Transverse colon (tissue), 4 donors: ENCODE data around the gene DNAH1. TPM values are rescaled to one million over a fixed set of nuclear protein-coding genes. Genes with fewer than 3 reads are reported as not detected.
A peak's percentile ranks its signal among the peaks of the same experiment; 100 is the strongest.

ENCODE experiments used
- DNase-seq: peaks from one replicate; pipeline ENCODE4 v3.0.0-alpha.2; 2019
- H3K27ac ChIP-seq, 4 donors: fragments of 200-600 bp; sonication (generic); 2 replicates each; pipeline ENCODE4 v1.5.1; 2016 to 2018; ENCODE audit warnings: inconsistent platforms in 4 of 4
- H3K27me3 ChIP-seq: fragments of 200-600 bp; sonication (generic); 2 replicates; pipeline ENCODE4 v1.5.1; 2017; ENCODE audit warnings: inconsistent platforms
- H3K36me3 ChIP-seq, 4 donors: fragments of 200-600 bp; sonication (generic); 2 replicates each; pipeline ENCODE4 v1.5.1; 2017 to 2019; ENCODE audit warnings: inconsistent platforms in 4 of 4
- H3K4me1 ChIP-seq, 4 donors: fragments of 200-600 bp; sonication (generic); 2 replicates each; pipeline ENCODE4 v1.5.1; 2017 to 2020; ENCODE audit warnings: inconsistent platforms in 4 of 4
- H3K4me3 ChIP-seq, 4 donors: fragments of 200-600 bp; sonication (generic); 1 replicate in 1 of 4; 2 replicates in 3 of 4; pipeline versions ENCODE4 v1.5.1 to v1.6.1; 2017 to 2019; ENCODE audit warnings: inconsistent platforms in 4 of 4
- H3K9me3 ChIP-seq, 2 donors: fragments of 200-600 bp; sonication (generic); 2 replicates each; pipeline ENCODE4 v1.5.1; 2017 to 2019; ENCODE audit warnings: inconsistent platforms in 2 of 2
- CTCF ChIP-seq, 5 experiments: fragments of 200-600 bp in 3 of 5; fragments of 450-650 bp in 2 of 5; sonication (generic) in 3 of 5; IDR thresholded peaks; 1 replicate in 2 of 5; 2 replicates in 3 of 5; pipeline ENCODE4 v1.5.1; 2016 to 2017; ENCODE audit warnings: antibody characterized with exemption in 5 of 5, inconsistent platforms in 3 of 5, mild to moderate bottlenecking in 2 of 5, moderate library complexity in 1 of 5
- EP300 ChIP-seq: sonication (generic); formaldehyde crosslinking; IDR thresholded peaks from one replicate; pipeline ENCODE4 v1.6.1; 2017; ENCODE audit warnings: antibody characterized with exemption, low read depth
- POLR2A ChIP-seq: fragments of 450-650 bp; IDR thresholded peaks from one replicate; pipeline ENCODE4 v1.6.1; 2016; ENCODE audit warnings: antibody characterized with exemption, mild to moderate bottlenecking, moderate library complexity
- POLR2AphosphoS5 ChIP-seq, 3 donors: sonication (generic); formaldehyde crosslinking; IDR thresholded peaks; one replicate each; pipeline ENCODE4 v1.6.1; 2016; ENCODE audit warnings: antibody characterized with exemption in 3 of 3
- WGBS, 2 donors: methylation state at CpG; one replicate each; pipeline ENCODE4 v1.1.5; 2018; ENCODE audit warnings: low coverage in 1 of 2; 5-methylcytosine and 5-hydroxymethylcytosine counted together
- in situ Hi-C, 4 donors: fragments of 200-750 bp; cut with MboI; loops; one replicate each; pipeline versions ENCODE4 v1.15.0 to v1.15.1; 2017; ENCODE audit warnings: low sequenced_read_pairs in 3 of 4, low pct_ligation_motif_present in 1 of 4, low pct_unique_long_range_greater_than_20kb in 1 of 4
- intact Hi-C: fragments of 100-400 bp; cut with DNase I; formaldehyde crosslinking; loops from one replicate; pipeline ENCODE4 v1.15.1; 2023; ENCODE audit warnings: low total_unique reads
- total RNA-seq, 4 donors: library from RNA; depleted of rRNA; stranded (reverse); fragments of >200 nt; gene quantifications; one replicate each; pipeline ENCODE4 v1.1.0, GENCODE V29; 2016

DNAH1 gene
- total RNA-seq, 4 donors from 2014 or later: 17.6 to 102 (median 26.3) TPM

GRCh38 chr3:52399131-52399530 is 83.0 kb downstream of the DNAH1 start:
- H3K27ac ChIP-seq: no peak overlapping the region
- H3K4me3 ChIP-seq: no peak overlapping the region
- DNase-seq: no peak
- intact Hi-C loops (no loop called here), in situ Hi-C loops (no loop called here)
- 95% methylated on average over 4 of the region's 4 CpGs; no CpG with 5 or more reads in 1 of the 2 donors for WGBS, 2 donors
- TF ChIP-seq POLR2A: no peak
- no peak for TF ChIP-seq EP300
- no peak for TF ChIP-seq POLR2AphosphoS5 (IDR thresholded peaks at IDR 0.05)
- TF ChIP-seq CTCF (IDR thresholded peaks at IDR 0.05): no peak
- H3K9me3 ChIP-seq: no peaks in the 10 kb centered on the region
- peaks cover 0 to 23% (median 11%) of the 10 kb centered on the region in 4 donors for H3K36me3 ChIP-seq
- no peaks in the 10 kb centered on the region for H3K27me3 ChIP-seq
- H3K4me1 ChIP-seq: no peaks in the 10 kb centered on the region

GRCh38 chr3:52399593-52399992 is 83.5 kb downstream of the DNAH1 start:
- no peaks in the 10 kb centered on the region for H3K27me3 ChIP-seq
- intact Hi-C loops: no loop called here
- DNase-seq: no peak
- in situ Hi-C loops: no loop called here
- H3K9me3 ChIP-seq: no peaks in the 10 kb centered on the region
- no peak for TF ChIP-seq POLR2AphosphoS5 (IDR thresholded peaks at IDR 0.05)
- TF ChIP-seq POLR2A: peak; percentile 2
- no peak for TF ChIP-seq EP300
- WGBS, 2 donors: 83% methylated on average over 6 of the region's 6 CpGs; no CpG with 5 or more reads in 1 of the 2 donors
- no peak overlapping the region for H3K27ac ChIP-seq
- H3K4me3 ChIP-seq: no peak overlapping the region
- peaks cover 0 to 28% (median 14%) of the 10 kb centered on the region in 4 donors for H3K36me3 ChIP-seq
- no peaks in the 10 kb centered on the region for H3K4me1 ChIP-seq

GRCh38 chr3:52400275-52400793 is 84.2 kb downstream of the DNAH1 start:
- Histone ChIP-seq H3K27ac (no peak overlapping the region), H3K27me3 (no peaks in the 10 kb centered on the region), H3K36me3 (peaks cover 0 to 28% (median 14%) of the 10 kb centered on the region in 4 donors), H3K4me1 (no peaks in the 10 kb centered on the region), H3K9me3 (no peaks in the 10 kb centered on the region), H3K4me3 (no peak overlapping the region)
- WGBS, 2 donors: 73% methylated on average over 10 of the region's 10 CpGs; no CpG with 5 or more reads in 1 of the 2 donors
- TF ChIP-seq POLR2AphosphoS5 (IDR thresholded peaks at IDR 0.05) (no peak), POLR2A (no peak), EP300 (no peak), CTCF (IDR thresholded peaks at IDR 0.05) (no peak)
- in situ Hi-C loops (no loop called here), intact Hi-C loops (no loop called here)
- DNase-seq: no peak

- TF ChIP-seq POLR2AphosphoS5 (IDR thresholded peaks at IDR 0.05) (no peak), CTCF (IDR thresholded peaks at IDR 0.05) (no peak), EP300 (no peak), POLR2A (no peak)
- in situ Hi-C loops (no loop called here), intact Hi-C loops (no loop called here)
- no peaks in the 10 kb centered on the region for H3K9me3 ChIP-seq
- H3K4me3 ChIP-seq: no peak overlapping the region
- 100% methylated on average over 1 of the region's 1 CpG; no CpG with 5 or more reads in 1 of the 2 donors for WGBS, 2 donors
- no peak for DNase-seq
- no peaks in the 10 kb centered on the region for H3K27me3 ChIP-seq
- H3K4me1 ChIP-seq: peaks cover 0 to 6% (median 3%) of the 10 kb centered on the region in 4 donors
- H3K27ac ChIP-seq: no peak overlapping the region
- peaks cover 0 to 28% (median 14%) of the 10 kb centered on the region in 4 donors for H3K36me3 ChIP-seq
Measured at GRCh38 chr3:52401021-52401420, 84.9 kb downstream of the DNAH1 start.
